ENCODE measurements around the gene GALNT18.

DNA sequence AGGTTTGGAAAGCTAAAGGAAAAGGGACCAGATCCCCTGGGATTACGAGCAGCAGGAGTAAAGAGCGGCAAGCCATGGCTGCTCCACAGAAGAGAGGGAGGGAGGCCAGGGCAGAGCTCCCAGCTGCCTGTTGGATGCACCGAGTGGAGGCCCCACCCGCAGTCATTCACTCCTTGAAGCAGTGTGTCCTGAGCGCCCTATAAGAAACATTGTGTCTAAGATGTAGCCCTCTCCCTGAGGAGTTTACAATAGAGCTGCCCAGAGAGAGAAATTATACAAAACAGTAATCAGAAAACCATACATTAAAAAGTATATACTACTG lies 214.1 kb downstream of the GALNT18 start:
- TF ChIP-seq JUN (IDR thresholded peaks at IDR 0.05; ENCODE audit: borderline replicate concordance, insufficient read depth, insufficient read length, low read depth) (no peak), POLR2AphosphoS5 (IDR thresholded peaks at IDR 0.05; ENCODE audit: insufficient read depth, low read depth, low read length) (no peak), MYC (IDR thresholded peaks at IDR 0.05; ENCODE audit: low read depth, low read length) (no peak), POLR2A (IDR thresholded peaks at IDR 0.05; ENCODE audit: low read depth, low read length) (no peak), EZH2 (IDR thresholded peaks at IDR 0.05; ENCODE audit: borderline replicate concordance, low read depth, low read length, severe bottlenecking) (no peak)
- TF ChIP-seq, protein P1, sequence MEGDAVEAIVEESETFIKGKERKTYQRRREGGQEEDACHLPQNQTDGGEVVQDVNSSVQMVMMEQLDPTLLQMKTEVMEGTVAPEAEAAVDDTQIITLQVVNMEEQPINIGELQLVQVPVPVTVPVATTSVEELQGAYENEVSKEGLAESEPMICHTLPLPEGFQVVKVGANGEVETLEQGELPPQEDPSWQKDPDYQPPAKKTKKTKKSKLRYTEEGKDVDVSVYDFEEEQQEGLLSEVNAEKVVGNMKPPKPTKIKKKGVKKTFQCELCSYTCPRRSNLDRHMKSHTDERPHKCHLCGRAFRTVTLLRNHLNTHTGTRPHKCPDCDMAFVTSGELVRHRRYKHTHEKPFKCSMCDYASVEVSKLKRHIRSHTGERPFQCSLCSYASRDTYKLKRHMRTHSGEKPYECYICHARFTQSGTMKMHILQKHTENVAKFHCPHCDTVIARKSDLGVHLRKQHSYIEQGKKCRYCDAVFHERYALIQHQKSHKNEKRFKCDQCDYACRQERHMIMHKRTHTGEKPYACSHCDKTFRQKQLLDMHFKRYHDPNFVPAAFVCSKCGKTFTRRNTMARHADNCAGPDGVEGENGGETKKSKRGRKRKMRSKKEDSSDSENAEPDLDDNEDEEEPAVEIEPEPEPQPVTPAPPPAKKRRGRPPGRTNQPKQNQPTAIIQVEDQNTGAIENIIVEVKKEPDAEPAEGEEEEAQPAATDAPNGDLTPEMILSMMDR (IDR thresholded peaks at IDR 0.05; ENCODE audit: extremely low read depth in 1 of 2, insufficient read depth in 1 of 2, low read depth in 1 of 2, low read length in 2 of 2) = no peak

Measured in endothelial cell of umbilical vein (primary cell).